PC-9 (cell line): ENCODE results near the gene PAM.

Experiments used
- CTCF ChIP-seq: fragments of 200-600 bp; sonication (generic); conservative IDR thresholded peaks from 2 replicates; pipeline ENCODE4 v1.6.1; 2017; ENCODE audit warnings: mixed run types, antibody characterized with exemption, mild to moderate bottlenecking, moderate library complexity
- EZH2 ChIP-seq: fragments of 200-600 bp; sonication (generic); IDR thresholded peaks from 2 replicates; pipeline ENCODE4 v1.8.0; 2017; ENCODE audit warnings: antibody characterized with exemption, low read depth

- no peak for TF ChIP-seq CTCF
- no peak for TF ChIP-seq EZH2
Observed at GRCh38 chr5:103066326-103066725, 311.2 kb downstream of the PAM start.
